Panc1 (cell line): ENCODE data around the gene CCR7. TPM values are rescaled to one million over a fixed set of nuclear protein-coding genes. Genes with fewer than 3 reads are reported as not detected.

Source experiments
- ATAC-seq: fragments of 200-7000 bp; cut with Tn5 transposase; 2 replicates; pipeline ENCODE4 v1.9.1; 2020; ENCODE audit warnings: mild to moderate bottlenecking, moderate library complexity
- BruUV-seq: library from RNA; stranded (reverse); fragments of 400-500 nt; replicated peaks from 2 replicates; lab custom pipeline; 2021; lab: Mats Ljungman, UMichigan
- CTCF ChIA-PET: fragments of 300-600 bp; sonication (Branson Sonifier 250); formaldehyde crosslinking; loops from one replicate; lab custom pipeline; 2022; ENCODE audit warnings: antibody characterized with exemption; lab: Charles Lee
- POLR2A ChIA-PET: fragments of 300-600 bp; sonication (Branson Sonifier 250); formaldehyde crosslinking; loops from one replicate; lab custom pipeline; 2022; ENCODE audit warnings: antibody characterized with exemption; lab: Charles Lee
- DNase-seq: peaks from one replicate; pipeline ENCODE4 v3.0.0-alpha.2; 2010; ENCODE audit warnings: low read depth, low spot score
- H3K27ac ChIP-seq: 2 replicates; pipeline ENCODE4 v1.5.1; 2011; ENCODE audit warnings: mild to moderate bottlenecking, low read length, inconsistent platforms
- H3K27me3 ChIP-seq: fragments of 200-500 bp; sonication (Bioruptor generic); 2 replicates; pipeline ENCODE4 v1.6.0; 2014; ENCODE audit warnings: low read length, inconsistent platforms; ENCODE audit not compliant: control insufficient read depth, insufficient read depth
- H3K36me3 ChIP-seq: fragments of 200-500 bp; sonication (Bioruptor generic); 2 replicates; pipeline ENCODE4 v1.5.1; 2014; ENCODE audit warnings: inconsistent platforms, mild to moderate bottlenecking, low read length, moderate library complexity; ENCODE audit not compliant: control insufficient read depth, insufficient read depth
- H3K4me1 ChIP-seq: 2 replicates; pipeline ENCODE4 v1.5.1; 2011; ENCODE audit warnings: inconsistent platforms, mild to moderate bottlenecking, low read length, moderate library complexity; ENCODE audit not compliant: control insufficient read depth, insufficient read depth
- H3K4me3 ChIP-seq, 2 experiments: 2 replicates each; pipeline ENCODE4 v1.5.1; 2011 to 2012; ENCODE audit warnings: low read depth in 2 of 2, low read length in 2 of 2, mild to moderate bottlenecking in 2 of 2, inconsistent platforms in 1 of 2, moderate library complexity in 1 of 2
- H3K9me3 ChIP-seq: fragments of 200-500 bp; sonication (Bioruptor generic); 2 replicates; pipeline ENCODE4 v1.5.1; 2014; ENCODE audit warnings: low read depth, mild to moderate bottlenecking, inconsistent platforms, low read length, moderate library complexity; ENCODE audit not compliant: control insufficient read depth, insufficient read depth
- POLR2AphosphoS5 ChIP-seq: IDR thresholded peaks from 2 replicates; pipeline ENCODE4 v1.6.1; 2012; ENCODE audit warnings: mild to moderate bottlenecking, low read depth, low read length, moderate library complexity
- REST ChIP-seq, 2 experiments: IDR thresholded peaks; 2 replicates each; pipeline ENCODE4 v1.6.1; 2011 to 2012; ENCODE audit warnings: low read depth in 2 of 2, control low read depth in 1 of 2, low read length in 1 of 2, mild to moderate bottlenecking in 1 of 2, moderate library complexity in 1 of 2; ENCODE audit not compliant: insufficient read depth in 1 of 2
- SIN3A ChIP-seq: IDR thresholded peaks from 2 replicates; pipeline ENCODE4 v1.6.1; 2012; ENCODE audit warnings: low read depth, mild to moderate bottlenecking, low read length, moderate library complexity, borderline replicate concordance; ENCODE audit not compliant: insufficient read depth
- TCF7L2 ChIP-seq: IDR thresholded peaks from 2 replicates; pipeline ENCODE4 v1.6.1; 2011; ENCODE audit warnings: mild to moderate bottlenecking, low read depth, low read length, inconsistent platforms
- in situ Hi-C: cut with HindIII; loops from 2 replicates; pipeline ENCODE4 v1.10.0; 2016; ENCODE audit warnings: low sequenced_read_pairs, low pct_unique_long_range_greater_than_20kb
- intact Hi-C: fragments of 100-400 bp; cut with micrococcal nuclease; formaldehyde crosslinking; loops from one replicate; pipeline ENCODE4 v1.10.0; 2022; ENCODE audit not compliant: unreplicated experiment
- total RNA-seq: library from RNA; stranded (reverse); gene quantifications from one replicate; pipeline ENCODE4 v1.2.1, GENCODE V29; 2021; ENCODE audit not compliant: unreplicated experiment
- TF ChIP-seq, protein P1 (sequence below): fragments of 450-650 bp; IDR thresholded peaks from 2 replicates; pipeline ENCODE4 v1.5.1; 2017; ENCODE audit warnings: mild to moderate bottlenecking

CCR7 gene
- total RNA-seq, 1 experiment from 2014 or later: 0.44 TPM

DNA sequence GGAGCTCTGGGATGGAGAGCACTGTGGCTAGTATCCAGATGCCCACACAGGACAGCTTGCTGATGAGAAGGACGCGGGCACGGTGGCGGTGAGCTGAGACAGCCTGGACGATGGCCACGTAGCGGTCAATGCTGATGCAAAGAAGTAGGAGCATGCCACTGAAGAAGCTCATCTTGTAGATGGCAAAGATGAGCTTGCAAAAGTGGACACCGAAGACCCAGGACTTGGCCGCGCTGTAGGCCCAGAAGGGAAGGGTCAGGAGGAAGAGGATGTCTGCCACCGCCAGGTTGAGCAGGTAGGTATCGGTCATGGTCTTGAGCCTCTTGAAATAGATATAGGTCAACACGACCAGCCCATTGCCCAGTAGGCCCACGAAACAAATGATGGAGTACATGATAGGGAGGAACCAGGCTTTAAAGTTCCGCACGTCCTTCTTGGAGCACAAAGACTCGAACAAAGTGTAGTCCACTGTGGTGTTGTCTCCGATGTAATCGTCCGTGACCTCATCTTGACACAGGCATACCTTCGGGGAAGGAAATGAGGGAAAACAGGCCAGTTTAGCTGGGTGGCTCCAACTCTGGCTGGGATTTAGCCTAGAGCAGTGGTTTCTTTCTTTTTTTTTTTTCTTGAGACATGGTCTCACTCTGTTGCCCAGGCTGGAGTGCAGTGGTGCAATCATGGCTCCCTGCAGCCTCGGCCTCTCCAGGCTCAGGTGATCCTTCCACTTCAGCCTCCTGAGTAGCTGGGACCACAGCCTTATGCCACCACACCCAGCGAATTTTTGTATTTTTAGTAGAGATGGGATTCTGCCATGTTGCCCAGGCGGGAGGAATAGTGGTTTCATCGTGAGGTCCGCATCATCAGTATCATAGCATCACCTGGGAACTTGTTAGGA, 9.7 kb downstream of the CCR7 start:
- Histone ChIP-seq H3K9me3 (no peaks in the 10 kb centered on the region), H3K27ac (no peak overlapping the region), H3K4me1 (peaks cover 6% of the 10 kb centered on the region), H3K4me3 (no peak overlapping the region), H3K36me3 (no peaks in the 10 kb centered on the region), H3K27me3 (0 out of 2 replicates have a peak, but pooled peaks cover 2% of the 10 kb centered on the region)
- no peak for DNase-seq
- POLR2A ChIA-PET: interaction anchor here (0.6 kb wide), 1 partner anchor 13 kb away, joined by 4 read pairs; no protein-coding TSS in a partner anchor
- no TSS peak for BruUV-seq
- ATAC-seq: no peak
- TF ChIP-seq SIN3A (no peak), POLR2AphosphoS5 (no peak), REST (IDR thresholded peaks at IDR 0.05; ENCODE audit: insufficient read depth in 1 of 2, low read depth in 2 of 2, low read length in 1 of 2) (no peak)
- intact Hi-C loops (no loop called here), in situ Hi-C loops (no loop called here)
- CTCF ChIA-PET: no interaction called here

GRCh38 chr17:40554646-40555295, 10.5 kb downstream of the CCR7 start:
- POLR2A ChIA-PET: interaction anchor here (0.6 kb wide), 2 partner anchors 12 to 247 kb away, joined by 4 to 5 read pairs; no protein-coding TSS in a partner anchor
- no peaks in the 10 kb centered on the region for H3K36me3 ChIP-seq
- H3K4me1 ChIP-seq: no peaks in the 10 kb centered on the region; the same call in 1 of the 2 replicates
- ATAC-seq (no peak), DNase-seq (no peak)
- 0 out of 2 replicates have a peak, but pooled peaks cover 2% of the 10 kb centered on the region for H3K27me3 ChIP-seq
- TF ChIP-seq REST (IDR thresholded peaks at IDR 0.05; ENCODE audit: insufficient read depth in 1 of 2, low read depth in 2 of 2, low read length in 1 of 2): no peak
- TF ChIP-seq, protein P1, sequence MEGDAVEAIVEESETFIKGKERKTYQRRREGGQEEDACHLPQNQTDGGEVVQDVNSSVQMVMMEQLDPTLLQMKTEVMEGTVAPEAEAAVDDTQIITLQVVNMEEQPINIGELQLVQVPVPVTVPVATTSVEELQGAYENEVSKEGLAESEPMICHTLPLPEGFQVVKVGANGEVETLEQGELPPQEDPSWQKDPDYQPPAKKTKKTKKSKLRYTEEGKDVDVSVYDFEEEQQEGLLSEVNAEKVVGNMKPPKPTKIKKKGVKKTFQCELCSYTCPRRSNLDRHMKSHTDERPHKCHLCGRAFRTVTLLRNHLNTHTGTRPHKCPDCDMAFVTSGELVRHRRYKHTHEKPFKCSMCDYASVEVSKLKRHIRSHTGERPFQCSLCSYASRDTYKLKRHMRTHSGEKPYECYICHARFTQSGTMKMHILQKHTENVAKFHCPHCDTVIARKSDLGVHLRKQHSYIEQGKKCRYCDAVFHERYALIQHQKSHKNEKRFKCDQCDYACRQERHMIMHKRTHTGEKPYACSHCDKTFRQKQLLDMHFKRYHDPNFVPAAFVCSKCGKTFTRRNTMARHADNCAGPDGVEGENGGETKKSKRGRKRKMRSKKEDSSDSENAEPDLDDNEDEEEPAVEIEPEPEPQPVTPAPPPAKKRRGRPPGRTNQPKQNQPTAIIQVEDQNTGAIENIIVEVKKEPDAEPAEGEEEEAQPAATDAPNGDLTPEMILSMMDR: no peak
- no peak for TF ChIP-seq TCF7L2
- TF ChIP-seq SIN3A: no peak
- TF ChIP-seq POLR2AphosphoS5: no peak
- no TSS peak for BruUV-seq
- no peaks in the 10 kb centered on the region for H3K9me3 ChIP-seq
- no peak overlapping the region for H3K27ac ChIP-seq
- in situ Hi-C loops: no loop called here
- CTCF ChIA-PET: interaction anchor here (0.8 kb wide), 1 partner anchor 111 kb away, joined by 5 read pairs; no protein-coding TSS in a partner anchor
- no peak overlapping the region for H3K4me3 ChIP-seq
- intact Hi-C loops: no loop called here
